Islet precursor cell (in vitro differentiated cells): ENCODE measurements around the gene GCNA.
"Not testable (repeated sequence)": the region's sequence is repeated elsewhere in the genome, so short reads cannot be mapped to it uniquely, and the experiment has no call there.

ENCODE experiments used
- DNase-seq: peaks from one replicate; pipeline ENCODE4 v3.0.0-alpha.2; 2018

Gene GCNA

DNA sequence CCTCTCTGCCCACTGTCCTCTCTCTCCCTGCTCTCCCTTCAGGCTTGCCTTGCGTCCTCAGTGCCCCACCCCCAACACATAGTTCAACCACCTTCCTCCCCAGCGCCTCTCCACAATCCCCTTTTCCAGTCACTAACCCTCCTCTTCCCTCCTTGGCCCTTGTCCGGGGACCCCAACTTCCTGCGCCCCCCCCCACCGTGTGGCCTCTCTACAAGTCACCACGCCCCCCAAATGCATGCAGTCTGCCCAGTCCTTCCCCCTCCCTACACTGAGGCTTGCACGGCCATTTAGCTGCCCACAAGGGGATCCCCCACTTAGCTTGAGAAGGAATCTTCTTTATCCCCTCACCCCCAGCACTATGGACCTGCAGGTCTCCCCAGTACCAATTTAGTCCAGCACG is 39.5 kb downstream of the GCNA start:
- no peak for DNase-seq

DNA sequence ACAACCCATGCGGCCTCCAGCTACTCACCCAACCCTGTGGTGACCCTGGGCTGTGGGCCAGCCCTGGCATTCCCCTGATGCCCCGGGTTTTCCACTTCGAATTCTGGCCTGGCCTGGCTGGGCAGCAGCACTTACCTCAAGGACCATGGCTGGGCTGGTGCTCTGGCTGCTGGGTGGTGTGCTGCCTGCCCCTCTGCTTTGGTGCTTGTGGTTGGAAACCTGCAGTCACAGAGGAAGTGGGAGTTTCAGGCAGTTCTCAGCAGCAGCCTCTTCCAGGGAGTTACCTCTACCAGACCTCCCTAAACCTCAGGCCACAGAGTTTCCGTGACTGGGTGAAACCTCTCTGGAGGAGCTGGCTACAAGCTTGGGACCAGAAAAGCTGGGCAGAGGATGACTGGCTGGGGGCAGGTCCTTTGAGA is 40.1 kb downstream of the GCNA start, which contains the start of gene CXCR3:
CXCR3 (minus strand) TSS at position 209 of the 419 bp plus-strand sequence; CDS start at position 147, 62 bp downstream.
- DNase-seq, result no peak

DNA sequence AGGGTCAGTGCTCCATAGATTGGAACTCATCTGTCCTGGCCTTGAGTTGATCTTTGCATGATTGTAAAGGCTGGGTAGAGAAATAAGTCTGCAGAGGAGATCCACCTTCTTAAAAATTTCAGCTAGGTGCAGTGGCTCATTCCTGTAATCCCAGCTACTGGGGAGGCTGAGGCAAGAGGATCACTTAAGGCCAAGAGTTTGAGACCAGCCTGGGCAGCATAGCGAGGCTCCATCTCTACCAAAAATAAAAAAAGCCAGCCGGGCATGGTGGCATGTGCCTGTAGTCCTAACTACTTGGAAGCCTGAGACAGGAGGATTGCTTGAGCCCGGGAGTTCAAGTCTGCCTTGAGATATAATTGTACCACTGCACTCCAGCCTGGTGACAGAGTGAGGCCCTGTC is 40.5 kb downstream of the GCNA start:
- no peak for DNase-seq

DNA sequence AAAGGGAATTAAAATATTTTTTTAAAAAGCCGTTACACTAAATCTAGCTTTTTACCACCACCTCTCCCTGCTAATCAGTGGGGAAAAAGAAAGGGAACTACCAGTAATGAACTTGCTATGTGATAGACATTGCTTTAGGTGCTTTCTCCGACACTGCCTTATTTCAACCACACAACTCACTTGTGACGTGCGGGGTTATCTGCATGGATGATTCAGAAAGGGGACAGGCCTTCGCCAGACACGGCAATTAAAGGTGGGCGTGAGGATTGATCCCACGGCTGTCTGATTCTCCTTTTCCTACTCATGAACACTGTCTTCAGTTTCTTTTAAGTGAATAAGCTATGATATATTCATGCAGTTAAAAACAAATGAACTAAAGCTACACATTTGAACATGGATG is 41.0 kb downstream of the GCNA start:
- DNase-seq, result no peak

DNA sequence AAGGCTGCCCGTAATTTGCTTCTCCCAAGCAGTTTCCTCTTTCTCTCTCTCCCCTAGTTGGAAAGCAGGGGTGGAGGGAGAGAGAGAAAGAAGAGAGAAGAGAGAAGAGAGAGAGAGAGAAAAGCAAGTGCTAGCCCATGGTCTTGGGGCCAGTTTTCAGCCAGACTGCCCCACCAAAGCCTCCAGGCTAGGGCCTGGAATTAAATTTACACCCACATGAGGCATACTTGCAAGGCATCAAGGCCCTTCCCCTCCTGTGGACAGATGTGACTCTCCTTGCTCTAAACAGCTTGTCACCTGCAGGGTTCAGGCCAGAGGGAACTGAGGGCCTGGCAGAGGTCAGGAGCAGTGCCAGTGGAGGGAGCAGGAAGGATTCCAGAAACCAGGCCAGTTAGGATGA is 41.7 kb downstream of the GCNA start:
- DNase-seq, result no peak

DNA sequence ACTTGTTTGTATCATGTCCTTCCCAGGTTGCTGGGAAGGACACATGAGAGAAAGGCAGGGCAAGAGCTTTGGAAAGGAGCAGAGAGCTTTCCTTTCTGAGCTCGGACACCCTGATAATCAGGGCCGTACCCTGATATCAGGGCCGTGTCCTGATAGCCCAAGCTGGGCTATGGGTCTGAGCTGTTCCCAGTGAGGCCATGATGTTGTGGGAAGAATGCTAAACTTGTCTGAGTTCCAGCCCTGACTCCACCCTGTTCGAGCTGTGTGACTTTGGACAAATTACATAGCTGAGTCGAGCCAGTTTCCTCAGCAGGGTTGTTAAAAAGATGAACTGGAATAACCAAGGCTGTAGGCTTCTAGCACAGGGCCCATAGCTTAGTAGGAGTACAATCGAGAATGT is 43.4 kb downstream of the GCNA start:
- DNase-seq, result no peak

DNA sequence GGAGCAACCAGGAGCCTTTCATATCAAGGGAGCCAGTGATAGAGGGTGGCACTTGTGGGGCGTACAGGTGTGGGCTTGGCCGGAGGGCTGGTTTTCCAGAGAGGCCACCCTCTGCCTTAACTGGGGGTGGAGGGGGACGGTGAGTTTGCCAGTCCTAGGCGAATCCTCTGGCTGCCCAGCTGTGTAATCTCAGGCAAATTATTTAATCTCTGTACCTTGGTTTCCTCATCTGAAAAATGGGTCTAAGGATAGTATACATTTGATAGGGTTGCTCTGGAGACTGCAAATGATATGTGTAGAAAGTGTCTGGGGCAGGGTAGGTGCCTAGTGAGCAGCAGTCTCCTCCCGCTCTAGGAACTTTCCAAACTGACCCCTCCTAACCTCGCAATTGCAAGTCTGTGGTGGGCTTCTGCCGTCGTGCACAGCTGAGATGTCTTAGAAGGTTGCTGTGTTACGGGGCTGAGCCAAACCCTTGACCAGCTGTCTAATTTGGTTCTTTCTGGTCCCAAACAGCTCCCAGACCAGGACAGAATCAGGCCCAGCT is 43.9 kb downstream of the GCNA start:
- no peak for DNase-seq

DNA sequence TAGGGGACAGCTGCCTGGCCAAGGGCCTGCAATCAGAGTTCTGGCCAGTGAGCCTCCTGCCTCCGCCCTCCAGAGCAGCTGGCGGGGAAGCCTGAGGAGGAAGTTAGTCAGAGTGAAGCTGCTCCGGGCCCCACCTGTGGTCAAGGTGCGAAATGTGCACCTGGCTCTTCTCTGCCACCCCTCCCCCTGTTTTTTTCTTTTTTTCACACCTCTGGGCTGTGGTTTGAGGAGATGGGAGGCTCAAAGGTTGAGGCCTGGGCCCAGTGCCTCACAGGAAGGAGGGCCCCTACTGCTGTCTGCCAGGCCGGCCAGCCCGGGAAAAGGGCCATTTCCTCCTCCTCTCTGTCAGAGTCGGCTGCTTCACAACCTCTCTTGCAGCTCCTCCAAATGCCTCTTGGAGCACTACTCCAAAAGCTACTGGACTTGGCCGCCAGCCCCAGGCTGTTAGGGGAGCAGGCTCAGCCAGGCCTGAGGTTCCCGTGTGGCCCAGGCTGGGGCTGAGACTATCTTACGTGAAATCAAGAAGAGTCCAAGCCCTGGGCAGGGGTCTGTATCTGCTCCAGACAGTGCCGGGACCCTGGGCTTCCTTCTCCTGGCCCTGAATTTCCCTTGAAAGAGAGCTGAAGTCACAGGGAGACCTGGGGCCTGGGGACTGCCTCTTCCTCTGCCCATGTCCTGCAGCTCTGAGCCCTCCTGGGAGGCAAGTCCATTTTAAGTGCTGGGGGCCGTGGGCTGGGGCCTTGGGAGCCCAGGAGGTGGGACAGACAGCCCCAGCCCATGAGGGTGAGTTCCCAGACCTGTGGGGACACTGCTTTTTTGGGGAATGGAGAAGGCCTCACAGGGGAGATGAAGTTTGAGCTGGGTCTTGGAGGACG is 44.6 kb downstream of the GCNA start:
- peak; percentile 87 for DNase-seq

DNA sequence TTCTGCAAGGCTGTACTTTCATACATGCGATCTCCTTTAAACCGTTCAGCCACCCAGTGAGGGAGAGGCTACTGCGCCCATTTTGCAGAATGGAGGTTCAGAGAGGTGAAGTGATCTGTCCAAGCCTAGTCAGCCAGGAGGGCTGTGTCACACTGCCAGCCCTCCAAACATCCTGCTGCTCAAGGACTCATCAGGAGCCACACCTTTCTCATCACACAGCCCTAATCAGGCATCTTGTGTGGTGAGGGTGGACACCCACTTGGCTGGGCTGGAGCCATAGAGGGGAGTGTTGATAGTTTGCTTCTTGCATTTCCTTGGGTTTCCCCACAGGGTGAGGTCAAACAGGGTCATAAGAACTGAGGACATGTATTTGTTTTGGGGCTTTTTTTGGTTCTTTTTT is 45.5 kb downstream of the GCNA start:
- DNase-seq, result no peak

DNA sequence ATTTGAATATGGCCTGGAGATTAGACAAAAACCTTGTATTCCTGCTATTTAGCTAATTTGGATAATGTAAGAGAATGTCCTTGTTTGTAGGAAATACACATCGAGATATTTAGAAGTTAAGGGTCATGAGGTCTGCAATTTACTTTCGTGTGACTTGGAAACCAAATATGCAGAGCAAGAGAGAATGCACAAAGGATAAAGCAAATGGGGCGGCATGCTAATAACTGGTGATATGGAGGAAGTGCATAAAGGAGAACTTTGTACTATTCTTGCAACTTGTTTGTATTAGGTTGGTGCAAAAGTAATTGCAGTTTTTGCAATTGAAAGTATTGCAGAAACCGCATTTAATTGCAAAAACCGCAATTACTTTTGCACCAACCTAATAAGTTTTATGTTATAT is 47.2 kb downstream of the GCNA start:
- no peak for DNase-seq

DNA sequence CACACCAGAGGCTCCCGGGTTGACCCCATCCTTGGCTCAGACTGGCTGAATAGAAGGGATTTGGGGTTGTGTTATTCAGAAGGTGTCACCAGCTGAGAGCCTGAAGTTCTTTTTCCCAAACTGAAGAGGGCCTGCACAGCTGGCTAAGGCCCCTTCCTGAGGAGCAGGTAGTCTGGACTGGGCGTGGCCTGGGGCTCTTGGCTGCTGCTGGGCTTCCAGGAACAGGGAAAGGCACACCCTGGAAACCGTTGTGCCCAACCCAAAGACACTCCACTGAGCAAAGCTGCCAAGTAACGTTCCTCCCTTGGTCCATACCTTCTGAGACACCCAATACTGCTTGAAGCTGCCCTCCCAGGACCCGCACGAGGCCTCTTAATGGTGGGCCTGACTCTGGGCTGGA is 48.3 kb downstream of the GCNA start:
- DNase-seq, result no peak

DNA sequence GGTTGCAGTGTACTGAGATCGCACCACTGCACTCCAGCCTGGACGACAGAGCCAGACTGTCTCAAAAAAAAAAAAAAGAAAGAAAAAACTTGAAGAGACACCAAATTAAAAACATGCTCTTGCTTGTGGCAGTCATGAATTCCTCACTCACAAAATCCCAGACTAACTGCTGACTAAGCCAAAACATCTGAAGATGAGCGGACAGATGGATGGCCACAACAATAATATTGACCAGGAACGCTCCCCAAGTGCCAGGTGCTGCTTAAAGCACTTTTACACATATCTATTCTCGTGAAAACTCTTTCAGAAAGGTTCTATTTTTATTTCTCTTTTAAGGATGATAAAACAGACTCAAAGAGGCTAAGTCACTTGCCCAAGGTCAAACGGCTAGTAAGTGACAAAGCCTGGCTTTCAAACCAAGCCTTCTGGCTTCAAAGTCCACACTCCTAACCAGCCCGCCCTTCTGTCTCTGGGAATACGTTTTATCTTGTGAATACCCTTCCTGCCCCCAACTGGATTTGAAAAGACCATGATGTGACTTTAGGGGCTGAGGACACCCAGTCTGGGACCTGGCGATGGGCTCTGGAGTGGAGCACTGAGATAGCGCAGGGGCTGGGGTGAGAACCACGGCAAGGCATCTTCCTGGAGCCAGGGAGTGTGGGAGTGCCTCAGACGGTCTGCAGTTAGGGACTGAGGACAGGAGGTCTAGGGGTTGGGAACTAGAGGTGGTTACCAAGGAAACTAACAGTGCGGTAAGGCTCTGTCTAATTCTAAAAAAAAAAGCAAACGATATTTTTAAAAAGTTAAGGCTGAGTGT is 49.6 kb downstream of the GCNA start:
- DNase-seq, result no peak

DNA sequence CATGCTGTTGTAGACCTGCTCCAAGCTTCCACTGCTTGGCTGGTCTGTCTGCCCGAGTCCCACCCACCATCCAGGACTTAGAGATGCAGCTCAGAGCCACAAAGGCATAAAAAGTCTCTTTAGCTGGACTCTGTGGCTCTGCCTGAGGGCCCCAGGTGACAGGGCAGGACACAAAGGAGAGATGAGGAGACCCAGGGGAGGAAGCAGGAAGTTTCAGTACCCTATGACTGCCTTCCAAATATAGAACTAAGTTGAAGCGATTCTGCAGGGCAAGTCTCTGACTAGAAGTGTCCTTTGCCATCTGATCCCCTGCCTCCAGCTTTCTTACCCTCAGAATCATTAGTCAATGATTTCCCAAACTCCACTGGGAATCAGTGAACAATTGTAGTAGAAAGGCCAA is 51.2 kb downstream of the GCNA start:
- no peak for DNase-seq

DNA sequence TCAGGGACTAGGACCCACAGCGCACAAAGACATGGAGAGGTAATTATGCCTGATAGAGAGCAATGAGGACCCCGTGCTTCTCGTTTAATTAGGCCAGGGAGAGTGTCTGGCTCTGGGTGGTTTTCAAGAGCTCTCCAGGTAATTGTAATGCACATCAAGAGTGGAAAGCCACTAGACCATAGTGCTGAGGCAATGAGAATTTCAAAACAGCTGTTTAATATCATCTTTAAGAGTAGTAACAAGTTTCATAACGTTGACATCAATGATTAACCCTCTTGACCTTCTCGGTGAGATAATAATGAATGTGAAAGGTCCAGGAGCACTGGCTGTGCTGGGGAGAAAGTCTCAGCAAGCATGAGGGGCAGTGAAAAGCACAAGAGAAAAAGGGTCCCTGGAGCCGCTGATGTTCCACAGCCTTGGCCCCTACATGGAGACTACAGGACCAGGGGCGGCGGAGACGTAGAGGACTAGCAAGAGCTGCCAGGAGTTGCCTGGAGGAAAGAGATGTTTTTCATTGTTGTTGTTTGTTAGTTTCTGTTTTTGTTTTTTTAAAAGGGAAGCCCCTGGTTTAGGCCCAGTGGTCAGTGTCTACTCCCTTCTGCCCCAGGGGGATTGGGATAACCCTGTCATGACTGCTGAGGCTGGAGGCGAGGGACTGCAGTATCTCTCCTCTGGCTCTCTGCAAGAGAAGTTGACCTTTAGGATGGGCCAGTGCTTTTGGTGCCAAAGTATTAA is 54.9 kb downstream of the GCNA start:
- no peak for DNase-seq

DNA sequence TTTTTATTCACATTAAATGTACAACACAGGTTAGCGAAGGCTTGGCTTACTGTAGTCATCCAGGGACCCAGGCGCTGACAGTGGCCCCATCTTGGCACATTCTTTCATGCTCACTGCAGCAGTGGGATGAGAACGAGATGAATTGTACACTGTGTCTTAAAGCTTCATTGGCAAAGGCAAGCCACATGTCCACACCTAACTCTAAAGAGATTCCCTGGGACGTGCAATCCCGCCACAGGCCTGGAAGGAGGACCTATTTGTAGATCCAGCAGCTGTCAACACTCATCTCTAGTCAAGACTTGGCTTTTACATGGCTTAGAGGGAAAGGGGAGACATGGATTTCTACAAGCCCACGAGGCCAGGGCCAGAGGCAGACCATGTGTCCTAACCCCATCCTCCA is 56.1 kb downstream of the GCNA start:
- no peak for DNase-seq

DNA sequence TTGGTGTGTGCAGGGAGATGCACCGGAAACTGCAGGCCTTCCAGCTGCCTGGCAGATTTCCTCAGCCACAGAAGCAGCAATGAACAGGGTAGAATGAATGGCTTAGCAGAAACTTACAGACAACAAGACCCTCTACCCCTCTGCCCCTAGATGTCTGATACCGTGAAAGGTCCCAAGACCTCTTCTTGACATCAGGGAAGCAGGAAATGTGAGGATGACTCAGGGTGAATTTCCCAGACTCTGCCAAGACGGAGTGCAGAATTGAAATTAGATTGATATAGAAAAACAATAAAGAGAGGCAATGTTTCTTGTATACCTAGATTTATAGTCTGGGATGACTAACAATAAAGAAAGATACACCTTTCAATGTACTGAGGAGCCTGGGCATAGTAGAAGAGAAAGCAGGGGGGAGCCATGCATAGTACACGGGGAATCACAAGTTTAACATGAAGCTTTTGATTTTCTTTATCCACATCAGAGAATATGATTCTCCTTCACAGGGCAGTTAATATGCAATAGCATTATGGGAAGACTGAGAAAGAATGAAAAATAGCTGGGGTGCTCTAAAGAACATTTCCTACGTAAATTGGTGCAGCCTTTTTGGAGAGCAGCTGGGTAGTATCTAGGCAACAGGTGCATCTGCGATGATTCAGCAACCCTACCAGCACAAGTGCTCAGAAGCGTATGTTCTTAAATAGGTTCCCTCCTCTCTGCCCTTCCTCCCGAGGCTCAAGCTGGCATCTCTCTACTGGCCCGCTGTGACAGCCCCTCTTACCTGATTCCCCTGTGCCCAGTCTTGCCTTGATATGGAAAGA is 58.4 kb downstream of the GCNA start:
- DNase-seq, result no peak

DNA sequence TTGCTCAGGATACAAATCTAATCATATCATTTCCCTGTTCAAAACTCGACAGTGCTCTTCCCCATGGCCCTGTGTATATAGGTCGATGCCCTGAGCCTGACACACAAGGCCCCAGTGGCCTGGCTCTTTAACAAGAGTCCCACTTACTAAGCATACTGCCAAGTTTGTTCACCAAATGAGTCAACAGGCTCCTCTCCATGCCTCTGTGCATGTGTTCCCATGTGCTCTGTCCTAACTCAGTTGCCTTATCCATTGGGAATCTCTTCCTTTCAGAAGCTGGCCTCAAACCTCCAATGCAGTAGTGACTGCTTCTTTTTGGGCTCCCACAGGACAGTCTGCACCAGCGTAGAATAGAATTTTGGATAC is 59.0 kb downstream of the GCNA start:
- DNase-seq, result no peak

DNA sequence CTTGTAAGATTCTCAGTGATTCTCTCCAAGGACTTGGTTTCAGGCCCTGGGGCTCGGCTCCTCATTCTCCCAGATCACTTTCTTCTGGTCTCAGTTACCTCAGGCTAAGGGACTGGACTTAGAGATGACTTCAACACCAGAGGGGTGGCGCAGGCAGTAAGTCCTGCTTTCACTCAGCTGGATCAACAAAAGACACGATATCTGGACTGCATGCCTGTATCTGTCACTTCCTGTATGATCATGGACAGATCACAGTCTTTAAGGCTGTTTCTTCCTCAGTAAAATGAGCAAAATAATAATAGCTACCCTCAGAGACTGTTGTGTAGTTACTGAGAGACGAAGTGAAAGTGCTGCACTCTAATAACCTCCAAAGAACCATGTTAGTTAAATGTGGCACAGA is 59.6 kb downstream of the GCNA start:
- DNase-seq, result no peak

DNA sequence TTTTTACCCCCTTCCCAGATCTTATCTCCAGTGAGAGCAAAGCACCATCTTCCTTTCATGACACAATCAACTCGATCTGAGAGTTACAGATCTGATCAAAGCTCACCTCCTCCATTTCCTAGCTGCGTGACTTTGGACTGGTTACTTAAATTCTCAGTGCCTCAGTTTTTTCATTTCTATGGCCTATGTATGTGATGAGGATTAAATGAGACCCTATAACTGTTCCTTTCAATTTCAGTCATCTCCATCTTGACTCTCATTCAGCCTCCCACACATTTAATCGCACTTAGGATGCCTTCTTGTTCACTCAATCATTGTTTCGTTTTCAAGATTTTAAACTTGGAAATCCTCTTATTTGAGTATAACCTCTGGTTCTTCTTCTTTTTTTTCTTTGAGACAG is 60.2 kb downstream of the GCNA start:
- DNase-seq, result no peak

DNA sequence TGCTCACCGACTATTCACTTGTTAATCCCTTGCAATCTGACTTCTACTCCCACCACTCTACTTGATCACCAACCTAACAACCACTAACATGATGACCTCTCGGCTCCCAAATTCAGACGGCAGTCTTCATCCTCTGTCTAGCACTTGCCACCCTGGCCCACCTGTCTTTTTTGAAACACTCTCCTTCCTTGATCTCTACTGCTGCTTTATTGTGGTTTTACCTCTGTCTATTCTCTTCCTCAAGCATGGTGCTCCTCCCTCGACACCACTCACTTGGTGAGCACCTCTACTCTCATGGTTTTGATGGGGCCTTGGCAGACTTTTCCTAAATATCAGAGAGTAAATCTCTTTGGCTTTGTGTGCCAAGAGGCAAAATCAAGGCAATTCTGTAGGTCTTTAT is 61.8 kb downstream of the GCNA start:
- DNase-seq, result no peak

DNA sequence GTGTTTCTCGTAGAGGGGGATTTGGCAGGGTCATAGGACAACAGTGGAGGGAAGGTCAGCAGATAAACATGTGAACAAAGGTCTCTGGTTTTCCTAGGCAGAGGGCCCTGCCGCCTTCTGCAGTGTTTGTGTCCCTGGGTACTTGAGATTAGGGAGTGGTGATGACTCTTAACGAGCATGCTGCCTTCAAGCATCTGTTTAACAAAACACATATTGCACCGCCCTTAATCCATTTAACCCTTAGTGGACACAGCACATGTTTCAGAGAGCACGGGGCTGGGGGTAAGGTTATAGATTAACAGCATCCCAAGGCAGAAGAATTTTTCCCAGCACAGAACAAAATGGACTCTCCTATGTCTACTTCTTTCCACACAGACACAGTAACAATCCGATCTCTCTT is 66.2 kb downstream of the GCNA start:
- DNase-seq, result not testable (repeated sequence)

DNA sequence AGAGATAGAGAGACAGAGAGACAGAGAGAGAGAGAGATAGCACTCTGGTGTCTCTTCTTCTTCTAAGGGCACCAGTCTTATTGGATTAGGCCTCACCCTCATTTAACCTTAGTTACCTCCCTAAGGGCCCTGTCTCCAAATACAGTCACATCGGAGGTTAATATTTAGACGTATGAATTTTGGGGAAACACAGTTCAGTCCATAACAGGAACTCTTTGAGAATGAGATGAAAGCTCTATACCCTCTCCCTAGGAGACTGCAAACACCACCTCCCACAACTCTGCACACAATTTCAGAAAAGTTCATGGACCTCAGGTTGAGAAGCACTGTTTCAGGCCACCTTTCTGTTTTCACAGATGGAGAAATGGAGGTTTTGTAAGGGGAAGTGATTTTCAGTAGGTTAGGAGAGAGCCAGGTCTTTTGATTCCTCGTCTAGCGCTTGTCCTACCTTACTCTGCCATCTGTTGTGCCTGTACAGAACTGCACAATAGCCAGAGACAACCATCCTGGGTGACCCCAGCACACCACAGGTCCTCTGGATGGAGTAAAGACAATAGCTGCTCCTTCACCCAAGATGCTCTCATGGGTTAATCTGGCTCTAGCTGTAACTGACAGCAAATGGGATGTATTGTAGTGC is 72.2 kb downstream of the GCNA start:
- DNase-seq, result peak; percentile 41
